ENCODE data around the gene JADE1.

GRCh38 chr4:128855621-128856020 lies 46.1 kb downstream of the JADE1 start:
- TF ChIP-seq GATA3 (IDR thresholded peaks at IDR 0.05; ENCODE audit: low read depth, low read length) (no peak), GATA2 (IDR thresholded peaks at IDR 0.05; ENCODE audit: low read depth, low read length) (no peak)

Data from SH-SY5Y (cell line).